NK-92 treated with Interleukin-12 subunit alpha and Interleukin-12 subunit beta, amount 100 ng/mL, for 24 hours (cell line): ENCODE data around the gene ATG10.

Source experiments
- DNase-seq: peaks from one replicate; lab custom pipeline; 2025; lab: John Stamatoyannopoulos, UW

ATG10 gene

DNA sequence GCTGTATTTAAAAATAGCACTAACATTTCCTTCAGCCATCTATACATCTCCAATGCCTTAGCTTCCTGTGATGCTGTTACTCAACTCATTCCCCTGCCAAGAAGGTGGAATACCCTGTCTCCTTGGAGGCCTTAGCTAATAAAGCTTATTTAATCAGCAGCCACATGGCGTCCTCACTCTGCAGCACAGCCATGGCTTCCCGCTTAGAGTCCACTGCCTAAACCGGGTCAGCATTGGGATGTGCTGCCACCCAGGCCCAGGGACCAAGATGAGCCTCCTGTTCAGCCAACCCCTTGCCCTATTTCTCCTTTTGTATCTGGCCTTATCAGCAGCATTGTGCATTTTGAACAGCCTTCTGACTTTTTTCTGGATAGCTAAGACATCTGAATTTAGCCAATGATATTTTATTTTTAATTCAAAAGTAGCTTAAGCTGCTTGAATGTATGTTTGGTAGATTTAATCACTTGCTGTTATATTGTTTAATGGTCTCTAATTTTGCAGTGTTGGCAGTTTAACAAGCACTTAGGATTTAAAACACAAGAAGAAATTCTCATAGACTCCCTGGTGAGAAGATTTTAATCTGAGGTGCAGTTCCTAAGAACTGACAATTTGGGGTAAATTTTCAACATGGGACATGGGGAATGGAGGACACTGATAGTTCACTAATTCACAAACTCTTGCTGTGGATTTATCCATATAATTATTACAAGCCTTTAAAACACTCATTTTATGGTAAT lies 193.3 kb downstream of the ATG10 start:
- no peak for DNase-seq

DNA sequence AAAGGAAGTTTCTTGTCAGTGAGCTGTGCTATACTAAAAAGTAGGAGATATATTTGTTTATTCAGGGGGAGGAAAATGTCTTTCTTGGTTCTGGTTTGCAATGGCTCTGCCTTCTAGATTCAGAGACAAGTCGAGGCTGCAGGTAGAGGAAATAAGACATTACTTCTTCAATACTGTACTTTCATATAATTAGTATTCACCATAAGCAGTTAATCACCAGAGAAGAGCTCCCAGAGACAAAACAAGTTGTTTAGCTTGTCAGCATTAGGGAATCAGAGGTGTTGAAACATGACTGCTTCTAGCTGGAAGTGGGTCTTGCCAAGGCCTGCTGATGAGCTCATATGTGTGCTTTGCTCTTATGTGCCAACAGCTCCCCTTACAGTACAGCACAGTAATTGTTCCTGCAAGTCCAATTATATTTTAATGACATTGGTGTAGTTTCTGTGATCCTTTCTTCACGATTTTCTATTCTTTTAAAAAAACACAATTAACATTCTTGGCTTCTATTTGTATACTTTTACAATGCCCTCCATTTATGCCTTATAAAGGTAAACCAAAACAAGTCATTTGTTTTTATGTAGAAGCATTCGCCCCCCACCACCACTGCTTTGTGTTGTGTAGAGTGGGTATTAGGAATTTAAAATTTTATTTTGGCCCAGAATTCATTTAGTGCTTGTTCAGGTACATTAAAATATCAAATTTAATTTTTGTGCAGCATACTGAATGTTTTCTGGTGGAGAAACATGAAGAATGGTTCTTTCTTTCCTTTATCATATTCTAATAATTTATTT lies 194.1 kb downstream of the ATG10 start:
- no peak for DNase-seq

GRCh38 chr5:82167372-82167935 lies 195.6 kb downstream of the ATG10 start:
- DNase-seq = no peak

DNA sequence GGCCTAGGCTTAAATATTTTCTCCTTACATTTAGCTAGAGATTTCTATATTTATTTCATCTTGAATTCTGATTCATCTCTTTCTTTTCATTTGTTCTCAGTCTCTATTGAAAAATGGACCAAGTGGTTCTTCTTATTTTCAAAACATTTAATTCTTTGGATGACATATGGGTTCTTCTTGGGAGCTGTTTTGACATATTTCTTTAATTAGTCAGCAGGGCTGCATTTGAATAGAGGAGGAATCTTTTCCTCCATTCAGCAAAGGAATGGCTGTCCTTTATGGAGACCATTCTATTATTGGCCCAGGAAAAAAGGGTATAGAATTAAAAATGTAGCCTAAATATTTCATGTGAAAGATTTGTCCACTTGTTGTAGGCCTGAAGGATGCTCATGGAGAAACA lies 196.5 kb downstream of the ATG10 start:
- no peak for DNase-seq

GRCh38 chr5:82169892-82170291 lies 198.1 kb downstream of the ATG10 start:
- DNase-seq = no peak

DNA sequence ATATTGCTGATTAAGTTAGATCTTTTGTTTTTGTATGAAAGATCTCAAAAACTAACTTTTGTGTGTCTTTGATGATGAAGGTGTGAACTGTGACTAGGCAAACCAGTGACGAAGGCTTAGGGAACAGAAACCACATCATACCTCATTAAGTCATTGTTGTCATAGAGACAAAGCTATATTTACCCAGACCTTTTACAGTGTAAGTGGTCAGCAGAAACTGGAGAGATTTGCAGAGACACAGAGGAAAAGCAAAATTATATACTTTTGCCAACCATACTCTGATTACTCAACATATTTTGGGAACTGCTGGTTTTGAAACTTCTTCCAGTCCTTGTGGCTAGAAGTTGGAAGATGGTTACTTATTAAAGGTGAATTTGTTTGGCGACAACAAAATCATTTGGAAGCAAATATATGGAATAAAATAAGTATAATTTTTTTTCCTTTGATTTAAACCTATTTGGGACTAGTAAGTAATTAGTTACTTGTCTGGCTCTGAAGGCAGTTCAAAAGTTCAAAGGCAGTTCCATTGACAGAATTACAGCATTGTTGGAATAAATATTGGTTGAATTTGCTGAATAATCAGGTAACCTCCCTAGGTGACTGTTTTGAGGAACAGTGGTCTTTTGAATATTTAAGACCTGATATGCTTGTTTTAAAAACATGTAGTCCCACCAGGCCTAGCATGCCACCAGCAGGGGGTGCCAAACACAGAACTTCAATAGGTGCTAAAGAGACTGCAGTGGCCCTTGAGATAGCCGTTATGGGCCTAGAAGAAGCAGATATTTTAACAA lies 202.5 kb downstream of the ATG10 start:
- DNase-seq = peak; percentile 35

DNA sequence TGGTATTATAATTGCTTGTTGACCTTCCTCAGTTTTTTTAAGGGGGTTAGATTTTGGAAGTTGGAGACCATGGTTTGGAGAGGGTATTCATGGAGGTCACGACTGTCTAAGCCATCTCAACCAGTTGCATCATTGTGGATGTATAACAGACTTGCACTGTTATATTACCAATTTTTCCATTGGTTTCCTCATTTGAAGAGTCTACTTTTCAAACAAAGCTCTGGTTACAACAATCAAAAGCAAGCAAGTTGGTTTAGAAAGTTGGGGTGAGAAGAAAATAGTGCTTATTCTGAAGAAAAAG lies 203.0 kb downstream of the ATG10 start:
- no peak for DNase-seq

DNA sequence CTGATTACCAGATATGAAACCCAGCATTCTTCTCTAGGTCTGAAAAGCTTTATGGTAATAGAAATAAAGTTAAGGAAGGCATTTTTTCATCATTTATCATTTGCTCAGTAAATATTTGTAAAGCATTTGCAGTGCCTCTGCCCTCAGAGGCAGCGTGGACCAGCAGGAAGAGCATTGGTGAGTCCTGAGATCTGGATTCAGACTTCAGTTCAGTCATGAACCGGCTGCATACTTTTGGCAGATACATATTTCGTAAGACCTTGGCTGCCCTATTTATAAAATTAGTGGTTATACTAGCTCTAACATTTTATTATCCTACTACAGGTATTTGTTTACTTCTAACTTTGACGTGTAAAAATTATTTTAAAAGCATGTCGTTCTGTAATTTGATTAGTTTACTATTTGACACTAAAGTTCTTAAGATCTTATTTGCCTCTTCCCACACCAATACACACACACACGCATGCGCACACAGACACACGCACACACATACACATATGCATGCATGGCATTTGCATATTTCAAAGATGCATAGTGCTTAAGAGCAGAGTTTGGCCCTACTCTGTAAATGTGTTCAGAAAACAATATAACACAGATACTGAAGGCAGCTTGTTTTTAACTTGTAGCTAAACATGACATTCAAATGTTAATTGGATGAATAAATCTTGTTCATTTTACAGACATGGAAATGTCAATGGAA lies 204.4 kb downstream of the ATG10 start:
- DNase-seq = no peak

- no peak for DNase-seq
These were observed 206.6 kb downstream of the ATG10 start for GRCh38 chr5:82178378-82178777.

DNA sequence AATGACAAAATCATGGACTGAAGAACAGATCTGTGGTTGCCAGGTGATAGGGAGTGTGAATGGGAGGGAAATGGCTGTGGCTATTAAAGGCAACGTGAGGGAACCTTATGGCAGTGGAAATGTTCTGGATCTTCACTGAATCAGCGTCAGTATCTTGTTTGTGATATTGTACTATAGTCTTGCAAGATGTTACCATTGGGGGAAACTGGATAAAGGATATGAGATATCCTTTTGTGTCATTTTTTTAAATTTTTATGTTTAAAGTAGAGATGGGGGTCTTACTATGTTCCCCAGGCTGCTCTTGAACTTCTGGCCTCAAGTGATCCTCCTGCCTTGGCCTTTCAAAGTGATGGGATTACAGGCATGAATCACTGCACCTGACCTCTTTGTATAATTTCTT lies 210.8 kb downstream of the ATG10 start:
- DNase-seq = no peak

DNA sequence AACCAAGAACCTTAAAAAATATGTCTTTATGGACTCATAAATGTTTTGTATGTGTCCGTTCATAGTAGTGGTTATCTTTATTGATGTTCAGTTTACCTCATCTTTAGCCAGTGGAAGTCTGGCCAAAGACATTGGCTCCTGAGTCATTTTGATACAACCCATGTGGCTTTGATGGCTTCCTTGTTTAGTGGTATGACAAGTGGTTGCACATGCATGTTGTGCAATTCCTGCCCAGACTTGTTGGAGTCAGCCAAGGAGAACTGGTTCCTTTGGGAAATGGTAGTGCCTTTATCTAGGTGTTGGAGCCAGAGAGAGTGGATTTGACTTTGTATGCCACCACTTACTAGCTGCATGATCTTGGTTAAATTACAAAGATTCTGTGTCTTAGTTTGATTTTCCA lies 212.0 kb downstream of the ATG10 start:
- no peak for DNase-seq

- no peak for DNase-seq
These were observed 214.0 kb downstream of the ATG10 start for GRCh38 chr5:82185851-82186250.

DNA sequence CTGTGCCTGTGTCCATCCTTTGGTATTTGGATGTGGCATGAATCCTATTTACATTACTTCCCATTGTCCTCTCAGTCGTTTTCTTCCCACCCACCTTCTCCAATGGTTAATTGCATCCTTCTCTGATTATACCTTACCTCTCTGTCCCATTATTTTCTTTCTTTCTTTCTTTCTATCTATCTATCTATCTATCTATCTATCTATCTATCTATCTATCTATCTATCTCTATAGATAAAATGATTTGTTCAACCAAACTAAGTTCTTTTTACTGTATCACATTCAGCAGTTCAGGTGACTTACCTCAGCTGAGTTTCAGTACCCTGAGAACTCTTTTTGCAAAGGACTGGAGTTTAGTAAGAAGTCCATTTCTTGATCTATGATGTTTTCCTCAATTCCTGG lies 225.7 kb downstream of the ATG10 start:
- DNase-seq = no peak

DNA sequence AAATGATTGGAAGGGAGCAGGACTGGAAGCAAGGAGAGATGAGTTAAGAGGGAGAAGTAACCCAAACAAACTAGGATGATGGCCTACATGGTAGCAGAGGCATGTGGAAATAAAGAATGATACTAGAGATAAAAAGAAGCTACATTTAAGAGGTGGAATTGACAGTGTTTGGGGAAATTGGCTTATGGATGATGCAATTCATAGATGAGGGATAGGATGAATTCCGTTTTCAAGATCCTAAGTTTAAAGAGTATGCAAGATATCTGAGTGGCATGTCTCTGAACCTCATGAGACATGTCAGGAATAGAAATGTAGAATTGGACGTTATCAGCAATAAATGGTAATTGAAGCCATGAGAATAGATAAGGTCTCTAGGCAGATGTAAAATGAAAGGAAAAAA lies 232.7 kb downstream of the ATG10 start:
- no peak for DNase-seq

- DNase-seq = no peak
These were observed 233.2 kb downstream of the ATG10 start for GRCh38 chr5:82205005-82205404.

GRCh38 chr5:82208371-82208770 lies 236.5 kb downstream of the ATG10 start:
- no peak for DNase-seq

DNA sequence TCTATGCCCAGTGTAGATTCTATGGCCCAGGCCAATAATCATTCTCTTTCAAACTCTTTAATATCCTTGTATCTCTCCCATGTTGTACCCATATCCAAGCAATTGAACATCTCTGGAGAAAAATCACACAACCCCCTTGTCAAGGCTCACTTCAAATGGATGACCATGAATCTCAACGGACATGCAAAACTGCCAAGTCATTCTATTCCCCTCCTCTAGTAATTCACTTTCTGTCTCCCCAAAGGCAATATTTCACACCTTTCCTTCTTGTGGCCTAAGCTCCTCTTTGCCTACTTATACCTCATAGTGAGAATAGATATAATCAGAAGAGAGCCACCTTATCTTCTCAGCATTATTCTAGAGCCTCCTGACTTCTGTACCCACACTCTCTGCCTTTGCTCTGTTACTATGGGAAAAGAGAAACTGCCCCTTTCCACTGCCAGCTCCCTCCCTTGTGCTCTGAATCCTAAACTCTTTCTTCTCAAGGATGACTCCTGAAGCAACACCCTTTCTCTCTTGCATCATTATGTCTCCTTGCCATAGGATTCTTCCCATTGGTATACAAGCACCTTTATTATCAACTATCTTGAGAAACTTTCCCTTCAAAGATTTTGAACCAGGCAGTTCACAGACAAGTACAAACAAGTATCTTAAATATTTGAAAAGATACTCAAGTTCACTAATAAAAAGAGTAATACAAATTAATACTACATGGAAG lies 240.2 kb downstream of the ATG10 start:
- DNase-seq = no peak

- no peak for DNase-seq
These were observed 246.1 kb downstream of the ATG10 start for GRCh38 chr5:82217917-82218316.

DNA sequence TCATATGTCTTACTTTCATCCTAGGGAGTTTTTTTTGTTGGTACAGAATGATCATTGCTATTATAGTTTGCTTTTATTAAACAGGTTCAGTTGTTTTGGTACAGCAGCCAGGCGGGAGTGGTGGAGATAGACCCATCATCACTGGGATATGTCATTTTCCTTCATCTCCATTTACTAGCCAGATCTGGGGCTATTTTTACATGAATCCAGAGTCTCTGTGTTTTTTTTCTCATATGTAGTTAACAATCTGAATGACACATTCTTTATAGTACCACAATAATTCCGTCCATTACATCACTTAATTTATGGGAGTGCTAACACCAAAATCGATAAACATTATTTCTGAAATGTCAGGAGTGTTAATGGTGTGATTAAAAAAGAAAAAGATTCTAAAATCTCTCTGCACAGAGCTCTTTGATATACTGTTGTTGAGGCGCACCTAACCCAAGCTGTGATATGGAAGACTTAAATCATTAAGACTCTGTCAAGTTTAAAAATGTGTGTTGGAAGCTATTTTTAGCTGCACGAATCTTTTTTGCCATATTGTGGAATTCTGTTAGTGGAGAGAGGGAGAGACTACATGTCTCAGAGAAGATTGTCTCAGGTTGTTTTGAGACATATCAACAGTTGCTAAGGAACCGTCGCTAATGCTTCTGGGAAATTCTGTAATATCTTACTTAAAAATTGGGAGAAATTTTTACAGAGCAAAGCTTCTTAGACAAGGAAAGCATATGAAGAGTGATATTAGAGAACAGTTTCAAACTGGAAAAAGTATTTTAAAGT lies 246.7 kb downstream of the ATG10 start:
- no peak for DNase-seq

DNA sequence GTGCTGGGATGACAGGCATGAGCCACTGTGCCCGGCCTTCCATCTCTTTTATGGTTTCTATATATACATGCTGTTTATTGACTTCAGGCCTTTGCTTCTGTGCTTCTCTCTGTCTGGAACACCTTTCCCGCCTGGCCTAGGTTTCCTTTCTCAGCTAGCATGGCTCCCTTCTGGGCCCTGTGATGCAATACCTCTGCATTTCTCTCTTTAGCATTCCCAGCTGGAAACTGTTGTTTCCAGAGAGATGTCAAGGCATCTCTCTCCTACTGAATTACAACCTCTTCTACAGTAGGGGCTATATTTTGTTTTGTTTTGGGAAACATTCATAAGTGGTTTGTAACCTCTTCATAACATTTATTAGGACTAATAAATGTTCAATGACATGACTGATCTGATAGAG lies 249.2 kb downstream of the ATG10 start:
- no peak for DNase-seq
